ENCODE results near the gene PDE8A. TPM values are rescaled to one million over a fixed set of nuclear protein-coding genes. Genes with fewer than 3 reads are reported as not detected.

PDE8A gene
- total and polyA plus RNA-seq, 12 donors = 10.9 to 46.7 (median 17.4) TPM

- H3K27ac ChIP-seq = no peak overlapping the region
- intact Hi-C loops (cut with DNase I) = no loop called here
- peaks cover 0 to 5% (median 0%) of the 10 kb centered on the region in 9 donors for H3K4me1 ChIP-seq
- DNase-seq (no peak), ATAC-seq (no peak)
- H3K9me3 ChIP-seq = peaks cover 0 to 7% (median 0%) of the 10 kb centered on the region in 11 donors
- no peaks in the 10 kb centered on the region for H3K36me3 ChIP-seq
- no peaks in the 10 kb centered on the region for H3K27me3 ChIP-seq
- H3K4me3 ChIP-seq = no peak overlapping the region
- TF ChIP-seq, protein P1, sequence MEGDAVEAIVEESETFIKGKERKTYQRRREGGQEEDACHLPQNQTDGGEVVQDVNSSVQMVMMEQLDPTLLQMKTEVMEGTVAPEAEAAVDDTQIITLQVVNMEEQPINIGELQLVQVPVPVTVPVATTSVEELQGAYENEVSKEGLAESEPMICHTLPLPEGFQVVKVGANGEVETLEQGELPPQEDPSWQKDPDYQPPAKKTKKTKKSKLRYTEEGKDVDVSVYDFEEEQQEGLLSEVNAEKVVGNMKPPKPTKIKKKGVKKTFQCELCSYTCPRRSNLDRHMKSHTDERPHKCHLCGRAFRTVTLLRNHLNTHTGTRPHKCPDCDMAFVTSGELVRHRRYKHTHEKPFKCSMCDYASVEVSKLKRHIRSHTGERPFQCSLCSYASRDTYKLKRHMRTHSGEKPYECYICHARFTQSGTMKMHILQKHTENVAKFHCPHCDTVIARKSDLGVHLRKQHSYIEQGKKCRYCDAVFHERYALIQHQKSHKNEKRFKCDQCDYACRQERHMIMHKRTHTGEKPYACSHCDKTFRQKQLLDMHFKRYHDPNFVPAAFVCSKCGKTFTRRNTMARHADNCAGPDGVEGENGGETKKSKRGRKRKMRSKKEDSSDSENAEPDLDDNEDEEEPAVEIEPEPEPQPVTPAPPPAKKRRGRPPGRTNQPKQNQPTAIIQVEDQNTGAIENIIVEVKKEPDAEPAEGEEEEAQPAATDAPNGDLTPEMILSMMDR (IDR thresholded peaks at IDR 0.05) = no peak
Observed at GRCh38 chr15:85157344-85157743, 175.7 kb downstream of the PDE8A start.

- Histone ChIP-seq H3K27ac (no peak overlapping the region), H3K4me3 (no peak overlapping the region), H3K27me3 (no peaks in the 10 kb centered on the region), H3K36me3 (no peaks in the 10 kb centered on the region), H3K9me3 (peaks cover 0 to 31% (median 7%) of the 10 kb centered on the region in 11 donors), H3K4me1 (no peaks in the 10 kb centered on the region)
- TF ChIP-seq, protein P1 (IDR thresholded peaks at IDR 0.05) = no peak
- no peak for ATAC-seq
- WGBS, 2 donors = 90 to 98% methylated on average over 1 of the region's 1 CpG
- intact Hi-C loops (cut with DNase I) = loop anchor here in 1 of 10 donors (10.0 kb wide), 1 partner anchor 207 kb away; no protein-coding TSS in a partner anchor
- DNase-seq = no peak
Observed at GRCh38 chr15:85162237-85162636, 180.6 kb downstream of the PDE8A start.

- Histone ChIP-seq H3K27ac (no peak overlapping the region), H3K4me3 (no peak overlapping the region), H3K4me1 (peaks cover 0 to 9% (median 5%) of the 10 kb centered on the region in 9 donors), H3K36me3 (no peaks in the 10 kb centered on the region), H3K27me3 (peaks cover 0 to 18% (median 0%) of the 10 kb centered on the region in 7 donors), H3K9me3 (peaks cover 0 to 31% (median 7%) of the 10 kb centered on the region in 11 donors)
- TF ChIP-seq, protein P1 (IDR thresholded peaks at IDR 0.05) = no peak
- WGBS, 2 donors = 49% methylated on average over 7 of the region's 7 CpGs
- intact Hi-C loops (cut with DNase I) = loop anchor here in 1 of 10 donors (10.0 kb wide), 1 partner anchor 210 kb away; no protein-coding TSS in a partner anchor
- no peak for ATAC-seq
- DNase-seq = no peak
Observed at GRCh38 chr15:85164841-85165466, 183.3 kb downstream of the PDE8A start.

GRCh38 chr15:85167568-85167967 lies 185.9 kb downstream of the PDE8A start:
- TF ChIP-seq, protein P1 (IDR thresholded peaks at IDR 0.05) = no peak
- Histone ChIP-seq H3K36me3 (no peaks in the 10 kb centered on the region), H3K4me1 (peaks cover 0 to 9% (median 5%) of the 10 kb centered on the region in 9 donors), H3K9me3 (peaks cover 0 to 40% (median 9%) of the 10 kb centered on the region in 11 donors), H3K4me3 (no peak overlapping the region), H3K27me3 (peaks cover 0 to 18% (median 0%) of the 10 kb centered on the region in 7 donors), H3K27ac (no peak overlapping the region)
- intact Hi-C loops (cut with DNase I) = loop anchor here in 1 of 10 donors (10.0 kb wide), 1 partner anchor 213 kb away; no protein-coding TSS in a partner anchor
- no peak for ATAC-seq
- WGBS, 2 donors = 68 to 74% methylated on average over 4 of the region's 4 CpGs
- no peak for DNase-seq

Data from heart right ventricle (tissue), 16 donors.